NCI-H510A (cell line): ENCODE data around the gene RPRD1A.
A peak's percentile ranks its signal among the peaks of the same experiment; 100 is the strongest.
"Not testable (repeated sequence)": the region's sequence is repeated elsewhere in the genome, so short reads cannot be mapped to it uniquely, and the experiment has no call there.

Source experiments
- DNase-seq: peaks from one replicate; lab custom pipeline; 2025; lab: John Stamatoyannopoulos, UW

The RPRD1A gene

GRCh38 chr18:36077764-36078163 lies 10.4 kb upstream of the RPRD1A start:
- not testable (repeated sequence) for DNase-seq

DNA sequence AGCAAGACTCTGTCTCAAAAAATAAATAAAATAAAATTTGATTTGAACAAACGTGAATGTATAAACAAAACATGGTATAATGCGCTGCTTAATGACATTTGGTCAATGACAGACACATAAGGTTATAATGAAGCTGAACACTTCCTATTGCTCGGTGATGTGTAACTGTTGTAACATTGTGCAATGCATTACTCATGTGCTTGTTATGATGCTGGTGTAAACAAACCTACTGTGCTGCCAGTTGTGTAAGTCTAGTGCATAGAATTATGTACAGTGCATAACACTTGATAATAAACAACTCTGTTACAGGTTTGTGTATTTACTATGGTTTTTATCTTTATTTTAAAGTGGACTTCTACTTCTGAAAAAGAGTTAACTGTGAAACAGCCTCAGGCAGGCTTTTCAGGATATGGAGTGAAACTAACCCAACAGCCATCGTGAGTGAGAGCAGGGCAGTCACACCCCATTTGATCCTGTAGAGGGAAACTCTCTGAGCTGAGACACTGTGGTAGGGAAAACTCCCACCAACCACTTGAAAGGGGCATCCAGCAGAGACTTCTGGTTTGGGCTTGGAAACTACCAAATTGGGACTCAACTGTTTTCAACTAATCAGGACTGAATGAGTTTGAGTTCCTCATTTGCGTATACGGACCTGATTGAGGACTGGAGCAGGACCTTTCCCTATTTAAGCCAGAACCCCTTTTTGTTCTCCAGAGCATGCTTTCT lies 8.7 kb upstream of the RPRD1A start:
- DNase-seq = peak; percentile 50

- no peak for DNase-seq
These were observed 7.1 kb upstream of the RPRD1A start for GRCh38 chr18:36074435-36074834.

- no peak for DNase-seq
These were observed 6.3 kb upstream of the RPRD1A start for GRCh38 chr18:36073676-36074075.

DNA sequence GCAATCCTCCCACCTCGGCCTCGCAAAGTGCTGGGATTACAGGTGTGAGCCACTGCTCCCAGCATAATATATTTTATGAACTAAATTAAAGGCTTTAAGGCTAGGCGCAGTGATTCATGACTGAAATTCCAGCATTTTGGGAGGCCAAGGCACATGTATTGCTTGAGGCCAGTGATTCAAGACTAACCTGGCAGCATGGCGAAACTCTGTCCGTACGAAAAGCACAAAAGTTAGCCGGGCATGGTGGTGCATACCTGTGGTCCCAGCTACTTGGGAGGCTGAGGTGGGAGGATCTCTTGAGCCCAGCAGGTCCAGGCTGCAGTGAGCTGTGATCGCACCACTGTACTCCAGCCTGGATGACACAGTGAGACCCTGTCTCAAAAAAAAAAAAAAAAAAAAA lies 5.0 kb upstream of the RPRD1A start:
- DNase-seq = not testable (repeated sequence)

- DNase-seq = no peak
These were observed 689 bp downstream of the RPRD1A start for GRCh38 chr18:36066686-36067054.

DNA sequence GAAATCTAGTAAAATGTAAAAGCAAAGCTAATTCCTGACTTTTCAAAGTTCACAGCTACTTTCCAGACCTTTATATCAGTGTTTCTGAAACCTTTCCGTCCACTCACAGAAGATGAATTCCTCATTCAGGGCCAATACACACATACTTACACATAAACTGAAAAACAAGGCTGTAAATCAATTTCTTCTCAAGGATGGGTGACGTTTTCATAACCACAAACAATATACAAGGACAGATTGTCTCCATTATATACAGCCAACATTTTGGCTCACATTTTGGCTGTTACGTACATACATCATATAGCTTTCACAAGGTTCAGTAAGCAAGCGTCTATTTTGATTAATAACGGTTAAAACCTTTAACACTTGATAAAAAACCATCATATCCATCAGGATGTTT lies 1.4 kb downstream of the RPRD1A start:
- DNase-seq = no peak

DNA sequence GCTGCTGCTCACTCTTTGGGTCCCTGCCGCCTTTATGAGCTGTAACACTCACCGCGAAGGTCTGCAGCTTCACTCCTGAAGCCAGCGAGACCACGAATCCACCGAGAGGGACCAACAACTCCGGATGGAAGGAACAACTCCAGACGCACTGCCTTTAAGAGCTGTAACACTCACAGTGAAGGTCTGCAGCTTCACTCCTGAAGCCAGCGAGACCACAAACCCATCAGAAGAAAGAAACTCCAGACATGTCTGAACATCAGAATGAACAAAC lies 2.6 kb downstream of the RPRD1A start:
- not testable (repeated sequence) for DNase-seq

DNA sequence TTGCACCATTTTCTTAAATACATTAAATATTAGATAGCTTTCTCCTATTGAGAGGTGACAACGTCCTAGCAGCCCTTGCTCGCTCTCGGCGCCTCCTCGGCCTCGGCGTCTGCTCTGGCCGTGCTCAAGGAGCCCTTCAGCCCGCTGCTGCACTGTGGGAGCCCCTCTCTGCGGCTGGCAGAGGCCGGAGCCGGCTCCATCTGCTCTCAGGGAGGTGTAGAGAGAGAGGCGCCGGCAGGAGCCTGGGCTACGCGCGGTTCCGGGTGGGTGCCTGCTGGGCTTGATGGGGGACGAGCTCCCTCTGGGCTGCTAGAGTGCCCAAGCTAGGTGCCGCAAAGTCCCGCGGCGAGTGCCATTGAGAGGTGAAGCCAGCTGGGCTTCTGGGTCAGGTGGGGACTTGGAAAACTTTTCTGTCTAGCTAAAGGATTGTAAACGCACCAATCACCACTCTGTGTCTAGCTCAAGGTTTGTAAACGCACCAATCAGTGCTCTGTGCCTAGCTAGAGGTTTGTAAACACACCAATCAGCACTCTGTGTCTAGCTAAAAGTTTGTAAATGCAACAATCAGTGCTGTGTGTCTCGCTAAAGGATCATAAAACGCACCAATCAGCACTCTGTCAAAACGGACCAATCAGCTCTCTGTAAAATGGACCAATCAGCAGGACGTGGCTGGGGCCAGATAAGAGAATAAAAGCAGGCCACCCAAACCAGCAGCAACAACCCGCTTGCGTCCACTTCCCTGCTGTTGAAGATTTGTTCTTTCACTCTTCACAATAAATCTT lies 3.1 kb downstream of the RPRD1A start:
- DNase-seq = no peak

DNA sequence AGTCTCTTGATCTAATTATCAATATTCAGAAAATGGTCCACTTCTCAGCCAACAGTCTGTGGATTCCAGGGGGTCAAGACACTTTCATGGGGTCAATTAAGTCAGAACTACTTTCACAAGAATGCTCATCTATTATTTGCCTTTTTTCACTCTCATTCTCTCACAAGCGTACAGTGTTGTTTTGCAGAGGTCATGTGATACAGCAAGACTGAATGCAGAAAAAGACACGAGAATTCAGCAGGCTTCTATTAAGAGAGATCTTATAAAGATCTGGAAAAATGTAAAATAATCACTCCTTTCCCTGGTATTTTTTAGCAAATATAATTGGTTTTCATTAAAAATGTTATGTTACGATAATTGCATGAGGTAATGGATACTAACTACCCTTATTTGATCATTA lies 8.7 kb downstream of the RPRD1A start:
- no peak for DNase-seq

GRCh38 chr18:36051760-36052159 lies 15.6 kb downstream of the RPRD1A start:
- DNase-seq = no peak

DNA sequence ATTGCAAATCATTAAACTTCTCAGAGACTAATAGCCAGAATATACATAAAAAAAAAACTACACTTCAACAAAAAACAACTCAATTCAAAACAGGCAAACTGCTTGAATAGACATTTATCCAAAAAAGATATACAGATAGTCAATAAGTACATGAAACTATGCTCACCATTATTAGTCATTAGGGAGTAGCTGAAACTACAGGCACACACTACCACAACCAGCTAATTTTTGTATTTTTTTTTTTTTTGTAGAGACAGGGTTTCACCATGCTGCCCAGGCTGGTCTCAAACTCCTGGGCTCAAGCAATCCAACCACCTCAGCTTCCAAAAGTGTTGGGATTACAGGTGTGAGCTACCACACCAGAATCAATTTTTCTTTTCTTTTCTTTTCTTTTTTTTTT lies 16.9 kb downstream of the RPRD1A start:
- DNase-seq = no peak

DNA sequence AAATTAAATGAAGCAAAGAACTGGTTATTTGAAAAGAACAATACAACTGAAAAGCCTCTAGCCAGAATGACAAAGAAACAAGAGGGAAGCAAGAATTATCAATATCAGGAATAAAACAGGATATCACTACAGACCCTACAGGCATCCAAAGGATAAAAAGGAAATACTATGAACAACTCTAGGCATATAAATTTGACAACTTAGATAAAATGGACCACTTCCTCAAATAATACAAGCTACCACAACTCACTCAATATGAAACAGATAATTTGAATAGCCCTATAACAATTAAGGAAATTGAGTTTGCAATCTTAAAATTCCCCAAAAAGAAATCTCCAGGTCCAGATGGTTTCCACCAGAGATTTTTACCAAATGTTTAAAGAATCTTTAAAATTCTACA lies 19.8 kb downstream of the RPRD1A start:
- no peak for DNase-seq

DNA sequence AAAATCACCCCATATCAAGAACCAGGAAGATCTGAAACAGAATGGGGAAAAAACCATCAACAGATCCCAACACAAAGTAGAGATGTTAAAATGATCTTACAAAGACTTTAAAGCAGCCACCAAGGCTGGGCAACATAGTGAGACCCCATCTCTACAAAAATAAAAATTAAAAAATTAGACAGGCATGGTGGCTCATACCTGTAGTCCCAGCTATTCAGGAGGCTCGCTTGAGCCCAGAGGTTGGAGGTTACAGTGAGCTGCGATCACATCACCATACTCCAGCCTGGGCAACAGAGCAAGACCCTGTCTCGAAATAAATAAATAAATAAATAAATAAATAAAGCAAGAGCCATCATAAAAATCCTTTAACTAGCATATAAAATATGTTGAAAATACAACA lies 20.5 kb downstream of the RPRD1A start:
- DNase-seq = no peak

- no peak for DNase-seq
These were observed 21.9 kb downstream of the RPRD1A start for GRCh38 chr18:36045241-36045991.

- DNase-seq = no peak
These were observed 24.2 kb downstream of the RPRD1A start for GRCh38 chr18:36043153-36043552.

DNA sequence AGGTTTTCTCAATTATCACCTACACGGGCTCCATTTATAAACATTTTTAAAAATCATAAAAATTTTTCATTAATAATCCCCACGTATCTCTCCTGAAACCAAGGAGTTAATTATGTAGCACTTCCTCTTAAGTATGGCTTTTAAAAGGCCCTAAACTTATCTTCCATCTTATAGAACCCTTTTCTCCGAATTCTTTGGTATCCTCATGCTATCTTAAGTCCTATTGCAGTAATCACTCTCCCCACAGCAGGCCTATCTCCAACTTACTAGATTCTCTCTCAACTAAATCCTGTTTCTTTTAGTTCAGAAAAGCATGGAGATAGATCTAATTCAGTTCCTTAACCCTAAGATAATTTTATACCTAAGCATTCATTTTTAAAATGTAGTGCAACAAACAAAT lies 26.2 kb downstream of the RPRD1A start:
- no peak for DNase-seq

DNA sequence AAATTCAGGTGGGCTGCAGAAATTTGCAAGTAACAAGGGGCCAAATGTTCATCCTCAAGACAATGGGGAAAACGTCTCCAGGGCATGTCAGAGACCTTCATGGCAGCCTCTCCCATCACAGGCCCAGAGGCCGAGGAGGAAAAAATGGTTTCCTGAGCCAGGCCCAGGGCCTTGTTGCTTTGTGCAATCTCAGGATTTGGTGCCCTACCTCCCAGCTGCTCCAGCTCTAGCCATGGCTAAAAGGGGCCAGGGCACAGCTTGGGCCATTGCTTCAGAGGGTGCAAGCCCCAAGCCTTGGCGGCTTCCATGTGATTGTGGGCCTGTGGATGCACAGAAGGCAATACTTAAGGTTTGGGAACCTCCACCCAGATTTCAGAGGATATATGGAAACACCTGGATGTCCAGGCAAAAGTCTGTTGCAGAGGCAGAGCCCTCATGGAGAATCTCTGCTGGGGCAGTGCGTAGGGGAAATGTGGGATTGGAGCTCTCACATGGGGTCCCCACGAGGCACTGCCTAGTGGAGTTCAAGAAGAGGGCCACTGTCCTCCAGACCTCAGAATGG lies 29.2 kb downstream of the RPRD1A start:
- no peak for DNase-seq

- peak; percentile 40 for DNase-seq
These were observed 32.1 kb downstream of the RPRD1A start for GRCh38 chr18:36035253-36035652.

DNA sequence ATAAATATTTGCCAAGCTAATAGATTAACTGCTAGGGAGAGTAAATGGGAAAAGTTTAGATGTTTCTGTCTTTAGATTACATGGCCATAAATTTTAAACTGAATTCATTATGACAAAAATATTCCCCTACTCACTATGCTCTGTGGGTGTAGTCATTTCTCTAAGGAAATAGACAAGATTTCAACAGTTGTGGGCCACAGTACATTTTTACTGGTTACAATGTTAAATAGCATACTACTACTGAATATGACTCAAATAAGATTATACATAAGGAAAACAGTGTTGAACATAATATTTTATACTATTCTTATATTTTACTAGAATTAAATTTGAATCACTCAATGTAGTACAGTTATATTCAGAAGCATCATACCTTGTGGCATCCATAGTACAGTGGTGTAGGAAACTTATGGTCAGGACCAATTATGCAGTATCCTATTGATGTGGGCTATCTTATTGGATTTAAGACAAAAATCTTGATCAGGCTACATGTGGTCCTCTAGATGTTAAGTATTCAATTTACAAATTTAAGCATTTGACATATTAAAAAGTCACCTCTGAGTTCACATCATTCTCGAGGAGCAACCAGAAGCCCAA lies 33.0 kb downstream of the RPRD1A start:
- no peak for DNase-seq

- no peak for DNase-seq
These were observed 35.5 kb downstream of the RPRD1A start for GRCh38 chr18:36031903-36032302.

DNA sequence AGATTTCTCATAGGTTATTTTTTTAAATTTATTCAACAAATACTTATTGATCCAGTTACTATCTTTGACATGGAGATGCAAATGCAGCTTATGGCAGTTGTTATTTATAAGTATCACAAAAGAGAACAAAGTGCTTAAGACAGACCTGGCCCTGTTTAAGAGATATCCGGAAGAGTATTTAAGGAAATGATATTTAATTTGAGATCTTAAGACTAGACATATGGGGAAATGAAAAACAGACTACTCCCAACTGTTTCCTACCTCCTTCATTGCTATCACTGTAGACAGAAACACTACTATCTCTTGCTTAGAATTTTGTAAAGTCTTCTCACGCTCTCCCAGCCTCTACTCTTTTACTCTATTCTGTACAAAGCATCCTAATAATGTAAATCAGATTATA lies 36.0 kb downstream of the RPRD1A start:
- no peak for DNase-seq

GRCh38 chr18:36028859-36029258 lies 38.5 kb downstream of the RPRD1A start:
- DNase-seq = no peak
